Peyer's patch (tissue), 4 donors: ENCODE results near the gene RARB. TPM values are rescaled to one million over a fixed set of nuclear protein-coding genes. Genes with fewer than 3 reads are reported as not detected.

Experiments
- DNase-seq, 3 donors: peaks; one replicate each; pipeline ENCODE4 v3.0.0-alpha.2; 2017 to 2019
- H3K27ac ChIP-seq, 4 donors: fragments of 200-600 bp; sonication (generic); one replicate each; pipeline ENCODE4 v1.5.1; 2016 to 2019
- H3K27me3 ChIP-seq, 2 donors: fragments of 200-600 bp; sonication (generic); one replicate each; pipeline ENCODE4 v1.5.1; 2019
- H3K36me3 ChIP-seq, 3 donors: fragments of 200-600 bp; sonication (generic); one replicate each; pipeline ENCODE4 v1.5.1; 2016 to 2019
- H3K4me1 ChIP-seq, 4 donors: fragments of 200-600 bp; sonication (generic); one replicate each; pipeline ENCODE4 v1.5.1; 2016 to 2019
- H3K4me3 ChIP-seq, 4 donors: fragments of 200-600 bp; sonication (generic); 1 replicate in 3 of 4; 2 replicates in 1 of 4; pipeline ENCODE4 v1.5.1; 2016 to 2019; ENCODE audit warnings: mild to moderate bottlenecking in 1 of 4
- H3K9me3 ChIP-seq, 4 donors: fragments of 200-600 bp; sonication (generic); one replicate each; pipeline ENCODE4 v1.5.1; 2016 to 2019; ENCODE audit warnings: mild to moderate bottlenecking in 1 of 4
- CTCF ChIP-seq, 6 experiments: fragments of 450-650 bp in 4 of 6; fragments of 200-600 bp in 2 of 6; sonication (generic) in 1 of 6; IDR thresholded peaks; one replicate each; pipeline ENCODE4 v1.5.1; 2017 to 2019; ENCODE audit warnings: antibody characterized with exemption in 6 of 6, mild to moderate bottlenecking in 3 of 6, moderate library complexity in 1 of 6
- POLR2A ChIP-seq, 2 donors: fragments of 450-650 bp; IDR thresholded peaks; one replicate each; pipeline ENCODE4 v1.5.1; 2017; ENCODE audit warnings: antibody characterized with exemption in 2 of 2, mild to moderate bottlenecking in 2 of 2, moderate library complexity in 2 of 2
- total RNA-seq, 4 donors: library from RNA; depleted of rRNA; stranded (reverse); fragments of >200 nt; gene quantifications; one replicate each; pipeline ENCODE4 v1.1.0, GENCODE V29; 2016

Gene RARB
- total RNA-seq, 4 donors from 2014 or later = 0.53 to 4.1 (median 2.9) TPM

GRCh38 chr3:25604107-25604805 is 176.2 kb downstream of the RARB start:
- Histone ChIP-seq H3K27ac (no peak overlapping the region), H3K4me3 (no peak overlapping the region), H3K36me3 (peaks cover 0 to 95% (median 0%) of the 10 kb centered on the region in 3 donors), H3K27me3 (no peaks in the 10 kb centered on the region), H3K4me1 (no peaks in the 10 kb centered on the region), H3K9me3 (no peaks in the 10 kb centered on the region)
- DNase-seq = no peak
- TF ChIP-seq CTCF (IDR thresholded peaks at IDR 0.05) (no peak), POLR2A (IDR thresholded peaks at IDR 0.05) (no peak)

GRCh38 chr3:25610167-25610566 is 182.1 kb downstream of the RARB start:
- no peaks in the 10 kb centered on the region for H3K4me1 ChIP-seq
- H3K27ac ChIP-seq = no peak overlapping the region
- TF ChIP-seq POLR2A (IDR thresholded peaks at IDR 0.05) (no peak), CTCF (IDR thresholded peaks at IDR 0.05) (no peak)
- H3K36me3 ChIP-seq = peaks cover 0 to 99% (median 0%) of the 10 kb centered on the region in 3 donors
- H3K4me3 ChIP-seq = no peak overlapping the region
- no peaks in the 10 kb centered on the region for H3K9me3 ChIP-seq
- H3K27me3 ChIP-seq = no peaks in the 10 kb centered on the region
- DNase-seq = no peak

GRCh38 chr3:25610779-25611178 is 182.7 kb downstream of the RARB start:
- Histone ChIP-seq H3K27me3 (no peaks in the 10 kb centered on the region), H3K4me3 (no peak overlapping the region), H3K4me1 (no peaks in the 10 kb centered on the region), H3K36me3 (peaks cover 0 to 99% (median 0%) of the 10 kb centered on the region in 3 donors), H3K27ac (no peak overlapping the region), H3K9me3 (no peaks in the 10 kb centered on the region)
- no peak for DNase-seq
- TF ChIP-seq POLR2A (IDR thresholded peaks at IDR 0.05) (no peak), CTCF (IDR thresholded peaks at IDR 0.05) (no peak)

- Histone ChIP-seq H3K36me3 (peaks cover 0 to 95% (median 0%) of the 10 kb centered on the region in 3 donors), H3K27ac (no peak overlapping the region), H3K4me1 (no peaks in the 10 kb centered on the region), H3K4me3 (no peak overlapping the region), H3K9me3 (no peaks in the 10 kb centered on the region), H3K27me3 (no peaks in the 10 kb centered on the region)
- no peak for DNase-seq
- TF ChIP-seq POLR2A (IDR thresholded peaks at IDR 0.05) (no peak), CTCF (IDR thresholded peaks at IDR 0.05) (no peak)
These were observed 183.1 kb downstream of the RARB start for GRCh38 chr3:25611193-25611592.

GRCh38 chr3:25618028-25618427 is 190.0 kb downstream of the RARB start:
- DNase-seq = no peak

GRCh38 chr3:25619382-25619781 is 191.3 kb downstream of the RARB start:
- H3K9me3 ChIP-seq = no peaks in the 10 kb centered on the region
- TF ChIP-seq CTCF (IDR thresholded peaks at IDR 0.05) (no peak), POLR2A (IDR thresholded peaks at IDR 0.05) (no peak)
- H3K36me3 ChIP-seq = peaks cover 0 to 75% (median 0%) of the 10 kb centered on the region in 3 donors
- no peak overlapping the region for H3K4me3 ChIP-seq
- H3K27ac ChIP-seq = no peak overlapping the region
- no peaks in the 10 kb centered on the region for H3K4me1 ChIP-seq
- no peak for DNase-seq
- no peaks in the 10 kb centered on the region for H3K27me3 ChIP-seq

More at GRCh38 chr3:25618028-25618427, 190.0 kb downstream of the RARB start:
- no peaks in the 10 kb centered on the region for H3K4me1 ChIP-seq
- no peaks in the 10 kb centered on the region for H3K9me3 ChIP-seq
- TF ChIP-seq POLR2A (IDR thresholded peaks at IDR 0.05) = no peak
- peaks cover 0 to 75% (median 0%) of the 10 kb centered on the region in 3 donors for H3K36me3 ChIP-seq
- no peak overlapping the region for H3K4me3 ChIP-seq
- no peaks in the 10 kb centered on the region for H3K27me3 ChIP-seq
- no peak overlapping the region for H3K27ac ChIP-seq
